ENCODE measurements around the gene ASIC4.

Gene ASIC4

GRCh38 chr2:219570924-219571310, 56.6 kb downstream of the ASIC4 start:
- DNase-seq = no peak

- DNase-seq = no peak
Measured at GRCh38 chr2:219571311-219572236, 57.3 kb downstream of the ASIC4 start, which contains the start of gene OBSL1. TSS of gene OBSL1 (minus strand) at chr2:219571539. CDS start at chr2:219571232, 307 bp downstream.

GRCh38 chr2:219572237-219573001, 58.1 kb downstream of the ASIC4 start, which contains the start of gene INHA:
TSS of gene INHA (plus strand) at chr2:219572310. CDS start at chr2:219572375, 65 bp downstream.
- no peak for DNase-seq

GRCh38 chr2:219573166-219573565, 58.9 kb downstream of the ASIC4 start:
- DNase-seq = no peak

- DNase-seq = no peak
Measured at GRCh38 chr2:219574484-219575311, 60.4 kb downstream of the ASIC4 start.

- no peak for DNase-seq
Measured at GRCh38 chr2:219575566-219576504, 61.6 kb downstream of the ASIC4 start.

- DNase-seq = no peak
Measured at GRCh38 chr2:219576505-219577388, 62.5 kb downstream of the ASIC4 start.

- no peak for DNase-seq
Measured at GRCh38 chr2:219578811-219579613, 64.7 kb downstream of the ASIC4 start.

GRCh38 chr2:219581346-219581745, 67.1 kb downstream of the ASIC4 start:
- no peak for DNase-seq
